HG02885 (cell line): ENCODE results near the gene NOXO1.
"Not testable (repeated sequence)": the region's sequence is repeated elsewhere in the genome, so short reads cannot be mapped to it uniquely, and the experiment has no call there.

ENCODE experiments used
- ATAC-seq: cut with Tn5 transposase; IDR thresholded peaks from one replicate; pipeline ENCODE4 v1.9.1; 2021; ENCODE audit warnings: mild to moderate bottlenecking; ENCODE audit not compliant: unreplicated experiment, poor library complexity

The NOXO1 gene

GRCh38 chr16:1942810-1943726 is 38.2 kb downstream of the NOXO1 start, which contains the start of gene MSRB1:
MSRB1 (minus strand) TSS chr16:1943199; CDS start chr16:1943156, 43 bp downstream.
- peak; percentile 94 for ATAC-seq

GRCh38 chr16:1942047-1942809 is 39.0 kb downstream of the NOXO1 start:
- ATAC-seq, result no peak

DNA sequence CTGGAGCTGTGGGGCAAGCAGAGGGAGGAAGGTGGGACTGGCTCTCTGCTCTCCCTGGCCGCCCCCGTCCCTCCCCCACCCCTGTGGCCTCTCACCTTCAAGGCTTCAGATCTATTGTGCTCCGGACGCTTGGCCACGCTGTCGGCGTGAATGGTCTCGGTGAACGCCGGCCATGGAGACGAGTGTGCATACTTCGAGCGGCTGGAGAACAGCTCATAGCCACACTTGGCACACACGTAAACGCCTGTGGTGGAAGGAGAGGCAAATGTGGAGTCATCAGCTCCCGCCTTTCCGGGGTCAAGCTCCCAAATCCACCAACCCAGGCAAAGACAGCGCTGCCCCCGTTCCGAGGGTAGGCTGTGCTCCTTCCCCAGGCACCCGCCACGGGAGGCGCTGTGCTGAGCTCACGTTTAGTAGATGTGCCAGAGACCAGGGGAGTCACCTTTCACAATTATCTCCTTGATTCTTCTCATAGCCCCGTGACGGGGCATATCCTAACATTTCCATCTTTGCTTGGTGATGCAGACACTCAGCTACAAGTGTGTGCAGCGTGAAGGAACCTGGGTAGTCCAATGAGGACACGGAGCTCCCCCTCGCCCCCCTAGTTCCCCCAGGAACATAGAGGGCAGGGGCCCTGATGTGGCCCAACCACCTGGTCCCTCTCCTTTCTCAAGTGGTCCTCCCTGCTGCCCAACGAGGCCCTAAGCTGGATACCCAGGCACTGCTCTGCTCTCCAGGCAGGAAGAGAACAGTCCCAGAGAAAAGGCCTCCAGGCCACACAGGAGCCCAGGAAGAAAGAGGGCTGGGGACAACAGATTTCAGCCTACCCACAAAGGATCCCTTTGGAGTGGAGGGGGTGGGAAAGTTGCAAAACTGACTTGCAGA is 39.9 kb downstream of the NOXO1 start:
- ATAC-seq, result no peak

- no peak for ATAC-seq
Measured at GRCh38 chr16:1940273-1941161, 40.8 kb downstream of the NOXO1 start.

DNA sequence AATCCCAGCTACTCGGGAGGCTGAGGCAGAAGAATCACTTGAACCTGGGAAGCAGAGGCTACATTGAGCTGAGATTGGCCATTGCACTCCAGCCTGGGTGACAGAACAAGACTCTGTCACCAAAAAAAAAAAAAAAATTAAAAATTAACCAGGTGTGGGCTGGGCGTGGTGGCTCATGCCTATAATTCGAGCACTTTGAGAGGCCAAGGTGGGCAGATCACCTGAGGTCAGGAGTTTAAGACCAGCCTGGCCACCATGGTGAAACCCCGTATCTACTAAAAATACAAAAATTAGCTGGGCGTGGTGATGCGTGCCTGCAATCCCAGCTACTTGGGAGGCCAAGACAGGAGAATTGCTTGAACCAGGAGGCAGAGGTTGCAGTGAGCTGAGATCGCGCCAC is 41.4 kb downstream of the NOXO1 start:
- not testable (repeated sequence) for ATAC-seq

GRCh38 chr16:1938910-1939309 is 42.4 kb downstream of the NOXO1 start:
- ATAC-seq, result no peak

GRCh38 chr16:1938316-1938715 is 43.0 kb downstream of the NOXO1 start:
- no peak for ATAC-seq

GRCh38 chr16:1936945-1937479 is 44.3 kb downstream of the NOXO1 start:
- no peak for ATAC-seq

DNA sequence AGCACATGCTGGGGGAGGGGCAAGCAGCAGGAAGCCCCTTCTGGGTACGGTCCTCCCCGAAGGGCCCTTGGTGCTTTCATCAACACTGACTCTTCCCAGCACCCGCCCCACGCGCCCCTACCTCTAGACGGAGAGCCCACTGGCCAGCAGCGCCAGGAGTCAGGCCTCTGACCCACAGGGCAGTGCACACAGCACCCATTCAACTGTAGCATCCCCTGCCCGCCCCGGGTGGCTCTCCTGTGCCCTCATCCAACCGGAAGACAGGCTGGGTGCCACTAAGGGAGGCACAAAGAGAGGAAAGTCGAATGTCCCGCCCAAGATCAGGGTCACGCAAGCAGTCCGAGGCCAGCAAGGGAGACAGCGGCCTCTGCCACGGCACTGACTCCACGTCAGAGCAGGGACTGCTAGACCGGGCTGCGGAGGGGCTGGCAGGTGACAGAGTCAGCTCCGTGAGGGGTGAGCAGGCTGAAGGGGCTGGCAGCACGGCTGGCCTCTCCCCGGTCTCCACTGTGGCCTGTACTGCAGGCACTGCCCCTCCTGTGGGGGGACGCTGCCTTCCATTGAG is 48.1 kb downstream of the NOXO1 start:
- ATAC-seq, result no peak

GRCh38 chr16:1932050-1933028 is 48.9 kb downstream of the NOXO1 start:
- no peak for ATAC-seq

- no peak for ATAC-seq
Measured at GRCh38 chr16:1930338-1930720, 50.9 kb downstream of the NOXO1 start.

DNA sequence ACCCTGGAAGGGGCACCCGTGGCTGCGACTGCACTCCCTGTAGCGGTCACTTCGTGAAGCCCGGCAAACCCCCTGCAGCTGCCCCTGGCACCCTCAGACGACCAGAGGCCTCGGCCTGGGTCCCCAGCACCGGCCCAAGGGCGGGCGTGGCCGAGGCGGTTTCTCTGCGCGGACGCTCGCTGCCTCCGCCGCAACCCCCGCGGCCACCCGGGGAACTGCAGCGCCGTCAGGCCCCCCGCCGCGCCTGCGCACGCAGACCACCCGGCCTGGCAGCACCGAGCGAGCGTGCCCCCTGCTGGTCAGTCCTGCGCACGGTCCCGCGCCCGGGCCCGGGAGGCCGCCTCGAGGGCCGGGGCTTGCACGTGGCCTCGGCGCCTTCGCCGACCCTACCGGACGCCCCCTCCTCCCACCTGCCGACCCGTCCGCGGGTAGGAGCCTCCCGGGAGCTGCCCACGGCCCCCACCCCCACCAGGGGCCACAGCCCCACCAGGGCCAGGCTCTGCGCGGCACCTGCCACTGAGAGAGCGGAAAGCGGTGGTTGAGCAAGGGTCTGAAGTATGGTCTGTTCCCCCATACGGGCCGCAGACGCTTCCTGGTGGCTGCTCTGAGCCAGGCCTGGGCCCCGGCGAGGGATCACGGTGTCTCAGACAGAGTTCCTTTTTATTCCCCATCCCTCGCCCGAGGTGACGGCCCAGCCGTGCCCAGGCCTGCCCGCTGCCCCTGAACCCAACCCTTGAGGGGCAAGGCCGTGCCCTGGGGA is 51.5 kb downstream of the NOXO1 start:
- peak; percentile 92 for ATAC-seq

GRCh38 chr16:1929105-1929504 is 52.2 kb downstream of the NOXO1 start:
- peak; percentile 8 for ATAC-seq
